ENCODE data around the gene PP2D1. TPM values are rescaled to one million over a fixed set of nuclear protein-coding genes. Genes with fewer than 3 reads are reported as not detected.

The PP2D1 gene
- total RNA-seq, 1 experiment from 2014 or later, result not detected

GRCh38 chr3:19947549-19948225, 64.4 kb downstream of the PP2D1 start (continued):
- no peak for TF ChIP-seq ZNF425 (CRISPR knock-in tag; conservative IDR thresholded peaks at IDR 0.05)
- no peak for TF ChIP-seq PREB (CRISPR knock-in tag; IDR thresholded peaks at IDR 0.05; ENCODE audit: borderline replicate concordance)
- 0 out of 2 replicates have a peak, but pooled peaks have one; percentile 7 for TF ChIP-seq FOXK1 (CRISPR knock-in tag; IDR thresholded peaks at IDR 0.05)
- no peak for TF ChIP-seq EMX1 (CRISPR knock-in tag; IDR thresholded peaks at IDR 0.05)
- no peak for TF ChIP-seq ZNF121 (CRISPR knock-in tag; IDR thresholded peaks at IDR 0.05)
- TF ChIP-seq JAZF1 (CRISPR knock-in tag; IDR thresholded peaks at IDR 0.05), result no peak
- TF ChIP-seq SMAD4 (CRISPR knock-in tag; IDR thresholded peaks at IDR 0.05), result no peak
- TF ChIP-seq OVOL2 (CRISPR knock-in tag; IDR thresholded peaks at IDR 0.05; ENCODE audit: borderline replicate concordance), result no peak
- no peak for TF ChIP-seq E2F5 (CRISPR knock-in tag; IDR thresholded peaks at IDR 0.05)
- no peak for TF ChIP-seq ZNF281 (CRISPR knock-in tag; IDR thresholded peaks at IDR 0.05)
- no peak for TF ChIP-seq MXD4 (CRISPR knock-in tag; IDR thresholded peaks at IDR 0.05; ENCODE audit: borderline replicate concordance)
- TF ChIP-seq CBFB (CRISPR knock-in tag; IDR thresholded peaks at IDR 0.05; ENCODE audit: low read depth), result no peak
- TF ChIP-seq ATF6 (CRISPR knock-in tag; IDR thresholded peaks at IDR 0.05), result no peak
- TF ChIP-seq ZNF232 (CRISPR knock-in tag; IDR thresholded peaks at IDR 0.05), result no peak
- no peak for TF ChIP-seq ZBTB43 (CRISPR knock-in tag; IDR thresholded peaks at IDR 0.05)
- no peak for TF ChIP-seq NFE2L1 (CRISPR knock-in tag; IDR thresholded peaks at IDR 0.05)
- no peak for TF ChIP-seq ELF4 (CRISPR knock-in tag; IDR thresholded peaks at IDR 0.05; ENCODE audit: low read depth)
- no peak for TF ChIP-seq TEAD1 (CRISPR knock-in tag; IDR thresholded peaks at IDR 0.05)
- TF ChIP-seq JUN (CRISPR knock-in tag; IDR thresholded peaks at IDR 0.05), result peak; percentile 73; the same call in 1 of the 2 replicates
- TF ChIP-seq FOXP1 (CRISPR knock-in tag; IDR thresholded peaks at IDR 0.05; ENCODE audit: borderline replicate concordance), result peak; percentile 16; the same call in 1 of the 2 replicates
- TF ChIP-seq E2F1 (CRISPR knock-in tag; IDR thresholded peaks at IDR 0.05), result no peak
- TF ChIP-seq GRHL2 (CRISPR knock-in tag; IDR thresholded peaks at IDR 0.05; ENCODE audit: insufficient replicate concordance, severe bottlenecking), result no peak
- TF ChIP-seq NFATC4 (CRISPR knock-in tag; IDR thresholded peaks at IDR 0.05), result no peak

Data from WTC11 (cell line).